Measurements from ENCODE around the gene GNAQ.

GNAQ gene

DNA sequence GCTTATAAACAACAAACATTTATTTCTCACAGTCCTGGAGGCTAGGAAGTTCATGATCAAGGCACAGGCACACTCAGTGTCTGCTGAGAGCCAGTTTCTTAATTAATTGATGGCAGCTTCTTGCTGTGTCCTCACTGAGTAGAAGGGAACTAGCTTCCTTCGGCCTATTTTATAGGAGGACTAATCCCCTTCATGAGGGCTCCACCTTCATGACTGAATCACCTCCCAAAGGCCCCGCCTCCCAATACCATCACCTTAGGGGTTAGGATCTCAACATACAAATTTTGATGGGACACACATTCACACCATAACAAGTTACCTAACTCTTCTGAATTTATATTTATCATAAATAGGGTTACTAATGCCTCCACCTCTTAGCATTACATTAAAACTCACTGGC lies 129.8 kb downstream of the GNAQ start:
- peaks cover 0 to 14% (median 9%) of the 10 kb centered on the region in 5 donors for H3K4me1 ChIP-seq (ENCODE audit: control insufficient read depth in 5 of 5, insufficient read depth in 5 of 5, low read length in 5 of 5)
- no peak overlapping the region for H3K9ac ChIP-seq (ENCODE audit: low read length in 5 of 5)
- H3K36me3 ChIP-seq (ENCODE audit: control insufficient read depth in 5 of 5, insufficient read depth in 5 of 5, low read length in 5 of 5) = no peaks in the 10 kb centered on the region
- H3K27ac ChIP-seq (ENCODE audit: low read depth, low read length) = no peak overlapping the region
- no peaks in the 10 kb centered on the region for H3K27me3 ChIP-seq (ENCODE audit: control insufficient read depth in 5 of 5, insufficient read depth in 4 of 5, low read length in 5 of 5)
- H3K4me3 ChIP-seq (ENCODE audit: low read depth in 1 of 5, low read length in 5 of 5) = no peak overlapping the region
- H3K9me3 ChIP-seq (ENCODE audit: control insufficient read depth in 5 of 5, low read length in 5 of 5) = no peaks in the 10 kb centered on the region

DNA sequence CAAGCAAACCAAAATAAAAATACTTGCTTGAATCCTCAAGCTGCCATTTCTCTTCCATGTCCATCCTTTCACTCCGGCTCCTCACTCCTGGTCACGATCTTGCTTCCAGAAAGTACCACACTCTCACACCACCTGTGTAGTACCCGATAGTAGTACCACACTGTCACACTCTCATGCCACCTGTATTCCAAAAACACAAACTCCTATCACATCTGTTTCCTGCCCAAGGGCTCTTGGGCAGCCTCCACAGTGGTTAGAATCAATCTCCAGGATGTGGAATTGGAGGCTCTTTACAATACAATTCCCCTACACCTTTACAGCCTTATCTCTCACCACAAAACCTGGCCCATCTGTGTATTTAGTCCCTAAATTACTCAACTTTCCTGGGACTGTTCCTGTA lies 130.6 kb downstream of the GNAQ start:
- no peak overlapping the region for H3K27ac ChIP-seq (ENCODE audit: low read depth, low read length)
- H3K9ac ChIP-seq (ENCODE audit: low read length in 5 of 5) = no peak overlapping the region
- no peaks in the 10 kb centered on the region for H3K36me3 ChIP-seq (ENCODE audit: control insufficient read depth in 5 of 5, insufficient read depth in 5 of 5, low read length in 5 of 5)
- no peaks in the 10 kb centered on the region for H3K27me3 ChIP-seq (ENCODE audit: control insufficient read depth in 5 of 5, insufficient read depth in 4 of 5, low read length in 5 of 5)
- no peaks in the 10 kb centered on the region for H3K9me3 ChIP-seq (ENCODE audit: control insufficient read depth in 5 of 5, low read length in 5 of 5)
- peaks cover 0 to 18% (median 10%) of the 10 kb centered on the region in 5 donors for H3K4me1 ChIP-seq (ENCODE audit: control insufficient read depth in 5 of 5, insufficient read depth in 5 of 5, low read length in 5 of 5)
- H3K4me3 ChIP-seq (ENCODE audit: low read depth in 1 of 5, low read length in 5 of 5) = no peak overlapping the region

- H3K9ac ChIP-seq (ENCODE audit: low read length in 5 of 5) = no peak overlapping the region
- no peak overlapping the region for H3K4me3 ChIP-seq (ENCODE audit: low read depth in 1 of 5, low read length in 5 of 5)
- no peak overlapping the region for H3K27ac ChIP-seq (ENCODE audit: low read depth, low read length)
- peaks cover 0 to 6% (median 2%) of the 10 kb centered on the region in 5 donors for H3K36me3 ChIP-seq (ENCODE audit: control insufficient read depth in 5 of 5, insufficient read depth in 5 of 5, low read length in 5 of 5)
- no peaks in the 10 kb centered on the region for H3K27me3 ChIP-seq (ENCODE audit: control insufficient read depth in 5 of 5, insufficient read depth in 4 of 5, low read length in 5 of 5)
- H3K4me1 ChIP-seq (ENCODE audit: control insufficient read depth in 5 of 5, insufficient read depth in 5 of 5, low read length in 5 of 5) = peaks cover 0 to 13% (median 10%) of the 10 kb centered on the region in 5 donors
- no peaks in the 10 kb centered on the region for H3K9me3 ChIP-seq (ENCODE audit: control insufficient read depth in 5 of 5, low read length in 5 of 5)
Measured at GRCh38 chr9:77899679-77900354, 131.8 kb downstream of the GNAQ start.

DNA sequence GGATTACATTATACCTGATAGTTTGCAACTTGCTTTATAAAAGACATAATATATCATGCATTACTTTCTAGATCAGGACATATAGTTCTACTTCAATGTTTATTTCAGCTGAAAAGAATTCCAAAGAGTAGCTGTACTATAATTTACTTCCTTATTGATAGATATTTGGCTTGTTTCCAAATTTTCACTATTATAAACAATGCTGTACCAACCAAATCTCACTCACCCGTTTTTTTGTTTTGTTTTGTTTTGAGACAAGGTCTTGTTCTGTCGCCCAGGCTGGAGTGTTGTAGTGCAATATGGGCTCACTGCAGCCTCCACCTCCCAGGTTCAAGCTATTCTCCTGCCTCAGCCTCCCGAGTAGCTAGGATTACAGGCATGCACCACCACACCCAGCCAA lies 132.7 kb downstream of the GNAQ start:
- no peaks in the 10 kb centered on the region for H3K27me3 ChIP-seq (ENCODE audit: control insufficient read depth in 5 of 5, insufficient read depth in 4 of 5, low read length in 5 of 5)
- H3K4me1 ChIP-seq (ENCODE audit: control insufficient read depth in 5 of 5, insufficient read depth in 5 of 5, low read length in 5 of 5) = peaks cover 0 to 13% (median 10%) of the 10 kb centered on the region in 5 donors
- no peaks in the 10 kb centered on the region for H3K9me3 ChIP-seq (ENCODE audit: control insufficient read depth in 5 of 5, low read length in 5 of 5)
- peaks cover 0 to 6% (median 2%) of the 10 kb centered on the region in 5 donors for H3K36me3 ChIP-seq (ENCODE audit: control insufficient read depth in 5 of 5, insufficient read depth in 5 of 5, low read length in 5 of 5)
- H3K4me3 ChIP-seq (ENCODE audit: low read depth in 1 of 5, low read length in 5 of 5) = no peak overlapping the region
- H3K27ac ChIP-seq (ENCODE audit: low read depth, low read length) = no peak overlapping the region
- no peak overlapping the region for H3K9ac ChIP-seq (ENCODE audit: low read length in 5 of 5)

GRCh38 chr9:77896938-77897667 lies 134.5 kb downstream of the GNAQ start:
- H3K36me3 ChIP-seq (ENCODE audit: control insufficient read depth in 5 of 5, insufficient read depth in 5 of 5, low read length in 5 of 5) = peaks cover 0 to 6% (median 2%) of the 10 kb centered on the region in 5 donors
- peak overlapping the region in 1 of 5 donors; percentile 4 for H3K9ac ChIP-seq (ENCODE audit: low read length in 5 of 5)
- peak overlapping the region; percentile 11 for H3K27ac ChIP-seq (ENCODE audit: low read depth, low read length)
- H3K4me3 ChIP-seq (ENCODE audit: low read depth in 1 of 5, low read length in 5 of 5) = no peak overlapping the region
- H3K27me3 ChIP-seq (ENCODE audit: control insufficient read depth in 5 of 5, insufficient read depth in 4 of 5, low read length in 5 of 5) = no peaks in the 10 kb centered on the region
- H3K4me1 ChIP-seq (ENCODE audit: control insufficient read depth in 5 of 5, insufficient read depth in 5 of 5, low read length in 5 of 5) = peaks cover 0 to 13% (median 10%) of the 10 kb centered on the region in 5 donors
- no peaks in the 10 kb centered on the region for H3K9me3 ChIP-seq (ENCODE audit: control insufficient read depth in 5 of 5, low read length in 5 of 5)

GRCh38 chr9:77896269-77896937 lies 135.2 kb downstream of the GNAQ start:
- H3K9me3 ChIP-seq (ENCODE audit: control insufficient read depth in 5 of 5, low read length in 5 of 5) = no peaks in the 10 kb centered on the region
- H3K27ac ChIP-seq (ENCODE audit: low read depth, low read length) = no peak overlapping the region
- H3K9ac ChIP-seq (ENCODE audit: low read length in 5 of 5) = no peak overlapping the region
- H3K4me3 ChIP-seq (ENCODE audit: low read depth in 1 of 5, low read length in 5 of 5) = no peak overlapping the region
- H3K36me3 ChIP-seq (ENCODE audit: control insufficient read depth in 5 of 5, insufficient read depth in 5 of 5, low read length in 5 of 5) = peaks cover 0 to 6% (median 2%) of the 10 kb centered on the region in 5 donors
- H3K4me1 ChIP-seq (ENCODE audit: control insufficient read depth in 5 of 5, insufficient read depth in 5 of 5, low read length in 5 of 5) = peaks cover 0 to 13% (median 10%) of the 10 kb centered on the region in 5 donors
- H3K27me3 ChIP-seq (ENCODE audit: control insufficient read depth in 5 of 5, insufficient read depth in 4 of 5, low read length in 5 of 5) = no peaks in the 10 kb centered on the region

- Histone ChIP-seq H3K9me3 (ENCODE audit: control insufficient read depth in 5 of 5, low read length in 5 of 5) (no peaks in the 10 kb centered on the region), H3K27me3 (ENCODE audit: control insufficient read depth in 5 of 5, insufficient read depth in 4 of 5, low read length in 5 of 5) (no peaks in the 10 kb centered on the region), H3K4me1 (ENCODE audit: control insufficient read depth in 5 of 5, insufficient read depth in 5 of 5, low read length in 5 of 5) (peaks cover 0 to 13% (median 10%) of the 10 kb centered on the region in 5 donors), H3K27ac (ENCODE audit: low read depth, low read length) (no peak overlapping the region), H3K9ac (ENCODE audit: low read length in 5 of 5) (no peak overlapping the region), H3K4me3 (ENCODE audit: low read depth in 1 of 5, low read length in 5 of 5) (no peak overlapping the region), H3K36me3 (ENCODE audit: control insufficient read depth in 5 of 5, insufficient read depth in 5 of 5, low read length in 5 of 5) (peaks cover 0 to 6% (median 2%) of the 10 kb centered on the region in 5 donors)
Measured at GRCh38 chr9:77893706-77894105, 137.9 kb downstream of the GNAQ start.

- no peak overlapping the region for H3K27ac ChIP-seq (ENCODE audit: low read depth, low read length)
Measured at GRCh38 chr9:77892955-77893514, 138.6 kb downstream of the GNAQ start.

GRCh38 chr9:77892171-77892570 lies 139.4 kb downstream of the GNAQ start:
- Histone ChIP-seq H3K36me3 (ENCODE audit: control insufficient read depth in 5 of 5, insufficient read depth in 5 of 5, low read length in 5 of 5) (peaks cover 0 to 6% (median 2%) of the 10 kb centered on the region in 5 donors), H3K9ac (ENCODE audit: low read length in 5 of 5) (no peak overlapping the region), H3K27me3 (ENCODE audit: control insufficient read depth in 5 of 5, insufficient read depth in 4 of 5, low read length in 5 of 5) (no peaks in the 10 kb centered on the region), H3K27ac (ENCODE audit: low read depth, low read length) (no peak overlapping the region), H3K4me1 (ENCODE audit: control insufficient read depth in 5 of 5, insufficient read depth in 5 of 5, low read length in 5 of 5) (peaks cover 0 to 12% (median 8%) of the 10 kb centered on the region in 5 donors), H3K4me3 (ENCODE audit: low read depth in 1 of 5, low read length in 5 of 5) (no peak overlapping the region), H3K9me3 (ENCODE audit: control insufficient read depth in 5 of 5, low read length in 5 of 5) (no peaks in the 10 kb centered on the region)

More at GRCh38 chr9:77892955-77893514, 138.6 kb downstream of the GNAQ start:
- Histone ChIP-seq H3K4me3 (ENCODE audit: low read depth in 1 of 5, low read length in 5 of 5) (no peak overlapping the region), H3K9ac (ENCODE audit: low read length in 5 of 5) (no peak overlapping the region), H3K4me1 (ENCODE audit: control insufficient read depth in 5 of 5, insufficient read depth in 5 of 5, low read length in 5 of 5) (peaks cover 0 to 13% (median 12%) of the 10 kb centered on the region in 5 donors), H3K36me3 (ENCODE audit: control insufficient read depth in 5 of 5, insufficient read depth in 5 of 5, low read length in 5 of 5) (peaks cover 0 to 6% (median 2%) of the 10 kb centered on the region in 5 donors), H3K9me3 (ENCODE audit: control insufficient read depth in 5 of 5, low read length in 5 of 5) (no peaks in the 10 kb centered on the region), H3K27me3 (ENCODE audit: control insufficient read depth in 5 of 5, insufficient read depth in 4 of 5, low read length in 5 of 5) (no peaks in the 10 kb centered on the region)
